Measurements from ENCODE around the gene MAPK10.
"Not testable (repeated sequence)": the region's sequence is repeated elsewhere in the genome, so short reads cannot be mapped to it uniquely, and the experiment has no call there.

Gene MAPK10

DNA sequence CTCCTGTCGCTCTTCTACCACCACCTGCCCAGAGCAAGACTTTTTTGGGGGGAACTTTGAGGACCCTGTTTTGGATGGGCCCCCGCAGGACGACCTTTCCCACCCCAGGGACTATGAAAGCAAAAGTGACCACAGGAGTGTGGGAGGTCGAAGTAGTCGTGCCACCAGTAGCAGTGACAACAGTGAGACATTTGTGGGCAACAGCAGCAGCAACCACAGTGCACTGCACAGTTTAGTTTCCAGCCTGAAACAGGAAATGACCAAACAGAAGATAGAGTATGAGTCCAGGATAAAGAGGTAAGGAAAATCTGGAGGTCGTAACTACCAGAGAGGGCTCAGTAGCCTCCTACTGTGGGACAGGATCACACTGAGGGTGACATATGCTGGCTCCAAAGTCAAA lies 364.5 kb downstream of the MAPK10 start:
- intact Hi-C loops (cut with micrococcal nuclease) = no loop called here
- Mint-ChIP-seq H3K4me1 (ENCODE audit: low read depth) (no peaks in the 10 kb centered on the region), H3K36me3 (ENCODE audit: low read depth) (peaks cover 9% of the 10 kb centered on the region), H3K4me3 (no peak overlapping the region), H3K9me3 (no peaks in the 10 kb centered on the region), H3K27me3 (no peaks in the 10 kb centered on the region), H3K27ac (no peak overlapping the region)

DNA sequence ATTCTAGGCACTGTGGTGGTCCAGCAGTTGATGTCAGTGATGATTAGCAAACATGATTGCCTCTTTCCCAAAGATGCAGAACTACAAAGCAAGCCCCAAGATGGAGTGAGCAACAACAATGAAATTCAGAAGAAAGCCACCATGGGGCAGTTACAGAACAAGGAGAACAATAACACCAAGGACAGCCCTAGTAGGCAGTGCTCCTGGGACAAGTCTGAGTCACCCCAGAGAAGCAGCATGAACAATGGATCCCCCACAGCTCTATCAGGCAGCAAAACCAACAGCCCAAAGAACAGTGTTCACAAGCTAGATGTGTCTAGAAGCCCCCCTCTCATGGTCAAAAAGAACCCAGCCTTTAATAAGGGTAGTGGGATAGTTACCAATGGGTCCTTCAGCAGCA lies 365.3 kb downstream of the MAPK10 start:
- no peaks in the 10 kb centered on the region for H3K4me1 Mint-ChIP-seq (ENCODE audit: low read depth)
- H3K9me3 Mint-ChIP-seq = no peaks in the 10 kb centered on the region
- intact Hi-C loops (cut with micrococcal nuclease) = no loop called here
- H3K27ac Mint-ChIP-seq = no peak overlapping the region
- H3K4me3 Mint-ChIP-seq = no peak overlapping the region
- peaks cover 9% of the 10 kb centered on the region for H3K36me3 Mint-ChIP-seq (ENCODE audit: low read depth)
- no peaks in the 10 kb centered on the region for H3K27me3 Mint-ChIP-seq

DNA sequence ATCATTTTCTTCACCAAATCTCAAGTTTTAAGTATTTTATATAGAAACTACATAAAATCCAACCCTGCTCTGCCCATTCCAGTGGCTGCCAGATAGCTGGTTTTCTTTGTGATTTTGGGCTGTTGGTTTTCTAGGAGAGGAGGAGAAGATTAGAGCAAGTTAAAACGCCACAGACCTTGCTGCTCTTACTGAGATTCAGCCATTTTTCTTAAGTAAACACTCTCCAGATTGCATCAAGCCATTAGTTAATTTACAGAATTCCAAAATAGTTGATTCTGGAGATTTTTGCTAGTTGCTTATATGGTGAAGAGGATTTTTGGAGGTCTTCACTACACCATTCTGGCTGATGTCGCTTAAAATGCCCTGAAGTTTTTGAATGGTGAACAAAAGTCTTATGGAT lies 366.2 kb downstream of the MAPK10 start:
- Mint-ChIP-seq H3K9me3 (no peaks in the 10 kb centered on the region), H3K27me3 (no peaks in the 10 kb centered on the region), H3K27ac (no peak overlapping the region), H3K4me3 (no peak overlapping the region), H3K4me1 (ENCODE audit: low read depth) (no peaks in the 10 kb centered on the region), H3K36me3 (ENCODE audit: low read depth) (peaks cover 9% of the 10 kb centered on the region)
- intact Hi-C loops (cut with micrococcal nuclease) = no loop called here

DNA sequence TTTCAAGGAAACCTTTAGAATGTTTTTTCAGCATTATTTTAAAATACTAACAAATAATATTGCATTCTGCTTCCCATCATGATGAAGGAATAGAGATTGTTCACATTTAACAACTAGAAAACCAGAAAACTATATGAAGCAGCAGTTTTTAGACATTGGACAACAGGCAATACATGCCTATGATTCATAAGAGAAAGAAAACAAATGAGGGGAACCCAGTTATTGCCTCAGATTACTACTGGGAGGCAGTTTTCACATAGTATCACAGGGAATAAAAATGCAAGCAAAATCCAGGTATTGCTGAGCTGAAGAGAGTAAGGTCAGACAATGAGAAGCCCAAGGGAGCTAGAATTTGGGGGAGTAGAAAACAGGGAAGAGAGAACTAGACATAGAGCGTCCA lies 373.6 kb downstream of the MAPK10 start:
- no peaks in the 10 kb centered on the region for H3K9me3 Mint-ChIP-seq
- H3K27me3 Mint-ChIP-seq = no peaks in the 10 kb centered on the region
- no peaks in the 10 kb centered on the region for H3K36me3 Mint-ChIP-seq (ENCODE audit: low read depth)
- no peak overlapping the region for H3K4me3 Mint-ChIP-seq
- H3K27ac Mint-ChIP-seq = no peak overlapping the region
- intact Hi-C loops (cut with micrococcal nuclease) = no loop called here
- H3K4me1 Mint-ChIP-seq (ENCODE audit: low read depth) = no peaks in the 10 kb centered on the region

DNA sequence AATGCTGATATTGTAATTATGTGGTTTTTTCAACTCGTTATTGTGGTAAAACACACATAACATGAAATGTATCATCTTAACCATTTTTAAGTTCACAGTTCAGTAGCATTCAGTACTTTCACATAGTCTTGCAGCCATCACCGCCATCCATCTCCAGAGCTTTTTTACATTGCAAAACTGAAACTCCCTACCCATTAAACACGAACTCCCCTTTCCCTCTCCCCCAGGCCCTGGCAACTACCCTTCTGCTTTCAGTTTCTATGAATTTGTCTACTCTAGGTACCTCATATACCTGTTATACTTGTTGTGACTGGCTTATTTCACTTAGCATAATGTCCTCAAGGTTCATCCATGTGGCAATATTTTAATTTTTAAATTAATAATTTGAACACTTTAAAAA lies 380.6 kb downstream of the MAPK10 start:
- Mint-ChIP-seq H3K9me3 (no peaks in the 10 kb centered on the region), H3K4me1 (ENCODE audit: low read depth) (no peaks in the 10 kb centered on the region), H3K27me3 (no peaks in the 10 kb centered on the region), H3K27ac (no peak overlapping the region), H3K4me3 (no peak overlapping the region), H3K36me3 (ENCODE audit: low read depth) (no peaks in the 10 kb centered on the region)
- intact Hi-C loops (cut with micrococcal nuclease) = no loop called here

DNA sequence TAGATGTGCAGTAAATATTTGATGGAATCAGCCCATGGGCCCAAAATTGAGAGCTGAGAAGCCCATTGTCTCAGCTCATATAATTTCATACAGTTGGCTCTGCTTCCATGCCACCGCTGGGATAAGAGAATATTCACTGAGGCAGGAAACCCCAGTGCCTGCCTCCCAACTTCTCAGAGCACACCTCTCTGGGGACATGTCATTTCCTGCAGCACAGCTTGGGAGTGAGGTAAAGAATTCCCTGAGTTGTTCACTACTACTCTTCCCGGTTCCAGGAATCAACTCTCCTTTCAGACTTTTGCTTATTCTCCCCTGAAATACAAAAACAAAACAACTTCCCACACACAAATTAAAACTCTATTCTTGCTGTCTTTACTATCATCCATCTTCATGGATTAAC lies 389.3 kb downstream of the MAPK10 start:
- Mint-ChIP-seq H3K27me3 (no peaks in the 10 kb centered on the region), H3K4me1 (ENCODE audit: low read depth) (no peaks in the 10 kb centered on the region), H3K36me3 (ENCODE audit: low read depth) (no peaks in the 10 kb centered on the region), H3K9me3 (no peaks in the 10 kb centered on the region), H3K27ac (no peak overlapping the region), H3K4me3 (no peak overlapping the region)
- intact Hi-C loops (cut with micrococcal nuclease) = no loop called here

DNA sequence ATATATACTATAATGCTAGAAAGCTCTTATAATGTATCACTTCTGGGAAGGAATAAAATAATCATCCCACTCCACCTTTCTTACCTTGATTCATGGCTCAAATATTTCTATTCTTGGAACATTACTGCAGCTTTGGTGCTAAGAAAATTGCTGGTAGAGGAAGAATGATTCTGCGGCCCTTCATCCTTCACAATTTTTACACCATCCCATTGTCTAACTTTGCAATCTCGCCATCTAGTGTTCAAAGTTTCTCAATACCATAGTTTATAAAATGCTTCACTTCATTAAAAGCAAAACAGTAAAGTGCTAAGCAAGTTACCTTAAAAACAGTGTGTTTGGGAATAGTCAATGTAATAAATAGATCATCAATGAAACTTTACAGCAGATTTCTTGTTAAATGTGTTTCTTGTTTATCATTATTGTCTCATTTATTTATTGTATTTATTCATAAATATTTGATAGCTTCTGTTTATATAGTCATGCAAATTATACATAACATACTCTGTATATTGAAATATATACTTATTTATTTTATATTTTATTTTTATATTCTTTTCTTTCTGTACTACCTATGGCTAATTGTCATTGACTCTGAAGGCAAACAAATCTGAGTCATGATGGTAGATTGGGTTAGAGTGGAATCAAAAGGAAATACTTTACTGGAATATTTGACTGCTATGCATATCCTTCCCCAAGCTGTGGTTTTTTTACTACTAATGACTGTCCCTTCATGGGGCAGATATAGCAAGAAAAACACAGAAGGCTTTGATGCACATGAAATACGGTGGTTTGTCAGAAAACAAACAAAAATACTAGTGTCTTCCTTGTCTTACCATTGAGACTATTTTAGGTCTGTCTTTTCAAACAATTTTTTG lies 390.7 kb downstream of the MAPK10 start:
- Mint-ChIP-seq H3K4me1 (ENCODE audit: low read depth) (no peaks in the 10 kb centered on the region), H3K27me3 (no peaks in the 10 kb centered on the region), H3K27ac (no peak overlapping the region), H3K36me3 (ENCODE audit: low read depth) (no peaks in the 10 kb centered on the region), H3K4me3 (no peak overlapping the region), H3K9me3 (no peaks in the 10 kb centered on the region)
- intact Hi-C loops (cut with micrococcal nuclease) = loop anchor here (1.0 to 10.0 kb wide), 4 partner anchors 173 to 887 kb away; no protein-coding TSS in a partner anchor

DNA sequence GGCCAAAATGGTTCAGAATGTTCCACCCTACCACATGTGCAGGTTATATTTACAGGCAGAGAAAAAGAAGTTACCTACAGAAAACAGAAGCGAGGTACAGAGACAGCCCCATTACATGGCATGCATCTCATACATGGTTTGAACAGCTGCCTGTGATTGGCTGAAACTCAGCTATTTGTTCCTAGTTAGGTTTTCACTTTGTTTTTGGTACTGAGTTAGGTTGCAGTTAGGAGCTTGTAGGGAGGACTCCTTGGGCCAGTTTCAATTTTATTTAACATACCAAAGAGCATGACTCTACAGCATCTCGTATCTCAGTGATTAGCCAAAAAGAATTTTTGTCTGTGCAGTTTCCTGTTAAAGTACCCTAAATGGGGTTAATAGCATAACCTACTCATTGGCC lies 392.0 kb downstream of the MAPK10 start:
- Mint-ChIP-seq H3K36me3 (ENCODE audit: low read depth) (no peaks in the 10 kb centered on the region), H3K9me3 (no peaks in the 10 kb centered on the region), H3K4me1 (ENCODE audit: low read depth) (no peaks in the 10 kb centered on the region), H3K27ac (no peak overlapping the region), H3K27me3 (no peaks in the 10 kb centered on the region), H3K4me3 (no peak overlapping the region)
- intact Hi-C loops (cut with micrococcal nuclease) = loop anchor here (5.0 to 10.0 kb wide), 2 partner anchors 203 to 886 kb away; no protein-coding TSS in a partner anchor

DNA sequence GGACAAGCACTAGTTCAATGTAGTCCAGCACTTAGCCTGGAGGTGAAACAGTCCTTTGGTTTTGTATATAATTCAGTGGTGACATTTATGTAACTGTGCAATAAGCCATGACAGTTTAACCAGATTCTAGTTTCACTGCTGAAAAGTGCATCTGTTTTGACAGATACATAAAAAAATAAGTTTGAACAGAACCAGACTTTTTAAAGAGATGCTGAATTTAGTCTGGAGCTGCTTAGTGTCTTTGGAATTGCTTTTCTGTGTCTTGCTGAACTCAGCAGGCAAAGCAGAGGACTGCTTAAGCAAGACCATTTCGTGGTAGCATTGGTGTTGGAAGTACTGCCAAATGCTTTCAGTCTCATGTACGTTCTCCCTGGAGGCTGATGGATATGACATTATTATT lies 393.5 kb downstream of the MAPK10 start:
- no peaks in the 10 kb centered on the region for H3K36me3 Mint-ChIP-seq (ENCODE audit: low read depth)
- H3K27ac Mint-ChIP-seq = no peak overlapping the region
- intact Hi-C loops (cut with micrococcal nuclease) = loop anchor here (5.0 to 10.0 kb wide), 2 partner anchors 202 to 884 kb away; no protein-coding TSS in a partner anchor
- H3K9me3 Mint-ChIP-seq = no peaks in the 10 kb centered on the region
- H3K4me3 Mint-ChIP-seq = no peak overlapping the region
- H3K4me1 Mint-ChIP-seq (ENCODE audit: low read depth) = no peaks in the 10 kb centered on the region
- H3K27me3 Mint-ChIP-seq = no peaks in the 10 kb centered on the region

DNA sequence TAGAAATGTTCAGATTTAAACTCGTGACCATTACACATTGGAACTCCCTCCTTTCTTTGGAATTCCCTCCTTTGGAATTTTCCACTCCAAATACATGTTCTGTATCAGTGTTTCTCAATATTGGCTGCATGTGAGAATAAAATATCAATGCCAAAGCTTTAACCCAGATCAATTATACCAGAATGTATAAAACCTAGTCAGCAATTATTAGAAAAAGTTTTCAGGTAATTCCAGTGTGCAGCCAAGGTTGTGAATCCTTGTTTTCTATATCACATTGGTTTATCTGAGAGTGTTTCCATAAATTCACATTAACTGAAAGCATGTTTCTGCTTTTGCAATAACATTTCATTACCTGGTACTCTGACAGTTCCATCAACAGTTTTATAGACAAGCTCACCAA lies 394.3 kb downstream of the MAPK10 start:
- Mint-ChIP-seq H3K27me3 (no peaks in the 10 kb centered on the region), H3K36me3 (ENCODE audit: low read depth) (no peaks in the 10 kb centered on the region), H3K9me3 (no peaks in the 10 kb centered on the region), H3K4me1 (ENCODE audit: low read depth) (no peaks in the 10 kb centered on the region), H3K4me3 (no peak overlapping the region), H3K27ac (no peak overlapping the region)
- intact Hi-C loops (cut with micrococcal nuclease) = loop anchor here (5.0 to 10.0 kb wide), 2 partner anchors 201 to 883 kb away; no protein-coding TSS in a partner anchor

DNA sequence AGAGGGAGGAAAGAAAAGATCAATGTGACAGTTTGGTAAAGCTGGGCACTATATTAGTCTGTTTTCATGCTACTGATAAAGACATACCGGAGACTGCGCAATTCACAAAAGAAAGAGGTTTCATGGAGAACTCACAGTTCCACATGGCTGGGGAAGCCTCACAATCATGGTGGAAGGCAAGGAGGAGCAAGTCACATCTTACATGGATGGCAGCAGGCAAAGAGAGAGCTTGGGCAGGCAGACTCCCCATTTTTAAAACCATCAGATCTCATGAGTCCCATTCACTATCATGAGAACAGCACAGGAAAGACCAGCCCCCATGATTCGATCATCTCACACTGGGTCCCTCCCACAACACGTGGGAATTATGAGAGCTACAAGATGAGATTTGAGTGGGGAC lies 394.8 kb downstream of the MAPK10 start:
- not testable (repeated sequence) for H3K27ac Mint-ChIP-seq; H3K27me3 Mint-ChIP-seq; H3K36me3 Mint-ChIP-seq (ENCODE audit: low read depth); H3K4me3 Mint-ChIP-seq; H3K4me1 Mint-ChIP-seq (ENCODE audit: low read depth); H3K9me3 Mint-ChIP-seq
- intact Hi-C loops (cut with micrococcal nuclease) = loop anchor here (5.0 to 10.0 kb wide), 2 partner anchors 200 to 883 kb away; no protein-coding TSS in a partner anchor

DNA sequence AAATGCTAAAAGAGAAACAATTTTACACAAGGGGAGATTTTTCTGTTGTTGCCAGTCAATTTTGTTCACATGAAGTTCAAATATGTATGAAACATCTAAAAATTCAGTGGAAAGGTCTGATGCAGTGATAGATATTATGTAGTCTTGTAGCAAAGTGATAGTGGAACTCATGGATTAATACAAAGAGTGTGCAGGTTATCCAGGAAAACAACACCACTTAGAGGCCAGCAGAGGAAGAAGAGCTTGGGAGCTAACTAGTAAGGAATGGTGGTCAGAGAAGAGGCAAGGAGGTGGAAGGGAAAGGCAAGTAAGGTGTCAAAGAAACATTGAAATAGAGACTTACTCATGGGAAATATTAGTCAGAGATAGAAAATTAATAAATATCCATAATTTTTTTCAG lies 395.6 kb downstream of the MAPK10 start:
- intact Hi-C loops (cut with micrococcal nuclease) = loop anchor here (10.0 kb wide), 1 partner anchor 199 kb away; no protein-coding TSS in a partner anchor
- no peak overlapping the region for H3K4me3 Mint-ChIP-seq
- H3K27ac Mint-ChIP-seq = no peak overlapping the region

DNA sequence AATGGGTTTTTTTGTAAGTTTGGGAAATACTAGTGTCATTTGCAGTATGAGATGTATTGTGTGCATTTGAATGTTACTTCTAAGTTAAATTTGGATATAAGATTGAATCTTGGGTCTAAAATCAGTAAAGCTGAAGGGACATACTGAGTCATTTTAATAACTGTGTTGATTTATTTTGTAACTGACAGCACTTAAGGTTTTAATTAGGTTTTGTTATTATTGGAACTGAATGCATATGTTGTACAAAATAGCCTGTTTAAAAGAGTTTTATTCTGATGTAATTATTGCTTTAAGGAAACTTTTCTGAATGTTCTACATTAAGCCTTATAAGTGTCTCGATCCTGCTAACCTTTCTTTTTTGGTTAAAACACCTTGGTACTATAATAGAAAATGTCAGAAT lies 396.6 kb downstream of the MAPK10 start:
- no peak overlapping the region for H3K27ac Mint-ChIP-seq
- H3K9me3 Mint-ChIP-seq = no peaks in the 10 kb centered on the region
- intact Hi-C loops (cut with micrococcal nuclease) = loop anchor here (10.0 kb wide), 1 partner anchor 198 kb away; no protein-coding TSS in a partner anchor
- H3K27me3 Mint-ChIP-seq = no peaks in the 10 kb centered on the region
- H3K4me1 Mint-ChIP-seq (ENCODE audit: low read depth) = no peaks in the 10 kb centered on the region
- no peak overlapping the region for H3K4me3 Mint-ChIP-seq
- H3K36me3 Mint-ChIP-seq (ENCODE audit: low read depth) = no peaks in the 10 kb centered on the region

More for the DNA sequence above, 395.6 kb downstream of the MAPK10 start:
- Mint-ChIP-seq H3K9me3 (no peaks in the 10 kb centered on the region), H3K4me1 (ENCODE audit: low read depth) (no peaks in the 10 kb centered on the region), H3K27me3 (no peaks in the 10 kb centered on the region), H3K36me3 (ENCODE audit: low read depth) (no peaks in the 10 kb centered on the region)

DNA sequence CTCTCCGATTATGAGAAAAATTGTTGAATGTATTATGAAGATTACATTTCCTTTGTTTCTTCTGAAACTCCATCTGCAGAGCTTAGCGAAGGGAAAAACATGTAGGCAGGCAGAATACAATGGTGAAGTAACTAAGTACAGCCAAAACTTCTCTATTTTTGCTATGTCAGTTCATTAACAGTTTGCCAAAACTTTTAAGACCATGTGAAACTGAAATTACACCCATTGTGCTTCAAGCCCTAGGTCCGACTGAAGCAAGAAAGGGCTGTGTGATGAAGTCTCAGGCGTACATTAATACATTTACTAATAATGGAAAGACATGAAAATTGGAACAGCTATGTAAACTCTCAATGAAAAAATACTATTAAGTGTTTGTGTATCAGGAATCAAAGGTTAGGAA lies 398.0 kb downstream of the MAPK10 start:
- no peak overlapping the region for H3K27ac Mint-ChIP-seq
- H3K4me1 Mint-ChIP-seq (ENCODE audit: low read depth) = no peaks in the 10 kb centered on the region
- H3K27me3 Mint-ChIP-seq = no peaks in the 10 kb centered on the region
- no peaks in the 10 kb centered on the region for H3K36me3 Mint-ChIP-seq (ENCODE audit: low read depth)
- H3K4me3 Mint-ChIP-seq = no peak overlapping the region
- H3K9me3 Mint-ChIP-seq = no peaks in the 10 kb centered on the region
- intact Hi-C loops (cut with micrococcal nuclease) = loop anchor here (10.0 kb wide), 1 partner anchor 197 kb away; no protein-coding TSS in a partner anchor
